NCI-H82 (cell line): ENCODE data around the gene APOB.

Source experiments
- DNase-seq: peaks from one replicate; lab custom pipeline; 2025; lab: John Stamatoyannopoulos, UW

Gene APOB

DNA sequence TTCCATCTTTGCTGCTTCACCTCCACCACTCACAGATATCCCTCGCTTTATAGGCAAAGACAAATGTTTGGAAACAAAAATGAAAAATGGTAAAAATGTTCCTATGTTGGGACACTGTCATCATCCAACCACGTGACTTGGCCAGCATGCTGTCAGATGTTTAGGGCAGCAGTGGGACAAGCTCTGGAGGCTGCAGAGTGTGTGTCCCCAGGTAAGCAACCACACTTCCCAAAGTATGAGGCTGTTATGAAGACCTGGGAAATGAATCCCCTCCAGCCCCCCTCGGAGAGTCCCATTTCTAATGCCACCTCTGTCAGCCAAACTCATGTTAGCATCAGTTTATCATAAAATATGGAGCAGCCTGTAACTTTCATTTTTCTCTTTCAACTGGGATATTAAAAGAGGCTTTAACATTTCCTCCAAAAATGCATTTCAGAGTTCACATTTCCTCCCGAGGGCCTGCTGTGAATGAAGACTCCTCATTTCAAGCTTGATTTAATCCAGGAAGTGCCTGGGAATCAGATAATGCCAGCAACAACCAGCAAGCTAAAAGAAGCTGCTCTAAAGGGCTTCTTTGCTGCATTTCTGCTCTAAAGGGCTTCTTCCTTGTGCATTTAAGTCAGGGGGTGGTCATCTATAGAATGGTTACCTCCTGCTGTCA, 66.2 kb downstream of the APOB start:
- no peak for DNase-seq

DNA sequence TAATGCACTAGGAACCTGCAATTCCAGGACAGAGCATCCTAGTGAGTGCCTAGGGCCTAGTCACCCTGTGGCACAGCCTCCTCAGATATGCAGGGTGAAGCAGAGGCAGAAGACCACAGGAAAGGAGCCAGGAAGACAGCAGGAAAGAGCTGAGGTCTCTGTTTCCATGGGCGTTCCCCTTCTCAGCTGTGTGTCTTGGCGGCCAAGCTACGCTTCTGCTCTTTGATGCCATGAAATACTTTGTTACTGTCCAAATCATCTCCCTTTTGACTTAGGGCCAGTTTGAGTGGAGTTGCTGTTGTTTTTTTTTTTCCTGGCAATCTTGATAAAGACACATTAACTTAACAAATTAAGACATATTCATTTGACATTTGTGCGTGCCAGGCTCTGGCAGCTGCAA, 67.3 kb downstream of the APOB start:
- no peak for DNase-seq

DNA sequence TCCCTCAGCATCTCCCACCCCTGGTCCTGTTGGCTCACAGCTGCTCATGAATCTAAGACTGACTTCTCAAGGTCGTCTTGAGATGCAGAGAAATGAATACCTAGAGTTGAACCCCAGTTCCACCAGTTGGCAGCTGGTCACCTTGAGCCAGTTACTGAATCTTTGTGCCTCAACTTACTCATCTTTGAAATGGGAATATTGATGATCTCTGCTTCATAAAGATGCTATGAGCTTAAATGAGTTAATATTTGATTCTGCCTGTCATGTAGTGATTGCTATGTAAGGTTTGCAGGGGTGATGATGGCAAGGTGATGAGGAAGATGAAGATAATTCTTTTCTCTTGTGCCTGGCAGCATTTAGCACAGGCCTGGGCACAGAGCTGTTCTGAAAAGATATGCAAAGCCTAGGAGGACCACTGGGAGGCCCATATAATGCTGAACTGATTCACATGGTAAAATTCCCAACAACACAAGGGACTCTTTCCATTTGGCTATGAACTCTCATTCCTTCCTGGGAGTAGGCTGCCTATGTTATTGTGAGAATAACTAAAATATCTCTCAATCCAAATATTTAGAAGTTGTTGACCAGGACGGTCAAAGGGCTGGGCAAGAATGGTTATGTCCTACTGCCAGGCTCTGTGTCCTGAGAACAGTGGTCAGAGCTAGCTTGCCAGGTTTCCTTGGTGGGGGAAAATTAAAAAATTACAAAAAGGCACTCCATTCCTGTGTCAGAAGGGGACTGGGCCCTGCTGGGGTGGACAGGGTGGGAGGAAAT, 70.9 kb downstream of the APOB start:
- no peak for DNase-seq

DNA sequence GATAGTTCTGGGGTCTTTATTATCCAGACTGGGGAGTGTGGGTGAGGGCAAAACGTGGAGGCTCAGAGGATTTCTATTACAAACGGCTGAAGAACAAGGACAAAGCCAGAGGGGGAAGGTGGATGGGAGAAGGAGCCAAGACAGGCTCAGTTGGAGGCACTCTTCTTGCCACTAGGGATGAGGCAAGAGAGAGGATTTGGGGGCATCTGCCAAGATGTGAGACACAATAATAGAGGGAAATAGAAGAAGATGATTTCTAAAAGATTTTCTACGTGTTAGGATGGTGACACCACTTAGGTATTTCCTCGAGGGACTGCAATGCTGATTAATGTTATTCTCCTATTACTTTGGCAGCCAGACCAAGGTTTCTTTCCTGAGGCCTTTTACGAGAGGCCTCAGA, 71.8 kb downstream of the APOB start:
- DNase-seq = no peak

DNA sequence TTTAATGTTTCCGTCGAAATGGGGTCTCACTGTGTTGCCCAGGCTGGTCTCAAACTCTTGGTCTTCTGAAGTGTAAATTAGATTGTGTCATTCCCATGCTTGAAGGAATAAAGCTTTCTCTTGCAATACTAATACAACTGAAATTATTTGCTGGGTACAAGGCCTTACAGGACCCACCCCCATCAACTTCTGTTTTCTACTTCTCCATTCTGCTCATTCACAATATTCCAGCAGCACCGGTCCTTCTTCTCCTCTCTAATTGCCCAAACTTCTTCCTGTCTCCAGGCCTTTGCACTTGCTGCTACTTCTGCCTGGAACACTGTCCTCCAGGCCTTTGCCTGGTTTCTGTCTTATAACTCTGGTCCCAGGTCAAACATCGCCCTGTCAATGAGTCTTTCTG, 73.8 kb downstream of the APOB start:
- DNase-seq = no peak

DNA sequence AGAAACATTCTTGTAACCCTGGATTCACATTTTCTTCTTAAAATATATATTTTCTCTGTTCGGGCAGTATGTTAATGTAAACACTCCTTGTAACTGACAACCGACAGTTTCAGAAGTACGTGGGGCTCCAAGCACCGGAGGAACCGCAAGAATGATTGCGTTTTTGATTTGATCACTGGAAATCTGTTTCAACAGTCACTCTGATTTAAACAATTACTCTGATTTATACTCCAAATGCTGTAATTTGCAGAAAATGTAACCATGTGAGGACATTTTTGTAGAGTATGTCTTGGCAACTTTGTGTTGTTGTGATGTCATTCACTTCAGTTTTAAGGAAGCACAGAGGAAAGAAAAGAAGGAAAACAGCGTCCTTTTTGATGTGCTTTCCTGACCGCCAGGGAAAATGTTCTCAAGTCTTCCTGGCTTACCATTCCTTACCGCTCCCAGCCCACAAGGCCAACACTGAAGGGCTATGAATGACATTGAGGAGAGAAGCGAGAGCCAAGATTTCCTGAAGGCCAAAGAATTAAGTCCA, 77.7 kb downstream of the APOB start:
- DNase-seq = no peak

DNA sequence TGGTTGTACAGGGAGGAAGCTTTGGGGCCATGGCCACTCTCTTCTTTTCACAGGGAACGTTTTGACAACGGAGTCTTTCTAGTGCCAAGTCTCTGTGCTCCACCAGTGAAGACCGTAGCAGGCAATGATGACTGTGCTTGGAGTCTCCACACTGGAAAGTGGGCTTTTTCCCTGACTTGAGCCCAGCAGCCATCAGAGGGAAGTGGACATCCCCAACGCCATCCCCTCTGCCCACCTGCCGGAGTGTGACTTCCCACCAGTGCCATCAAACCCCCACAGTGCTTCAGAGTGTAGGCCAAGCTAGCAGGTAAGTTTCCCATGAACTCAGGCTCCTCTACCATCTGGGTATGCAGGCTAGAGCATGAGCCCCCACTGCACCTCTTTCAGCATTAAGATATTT, 78.7 kb downstream of the APOB start:
- DNase-seq = no peak

DNA sequence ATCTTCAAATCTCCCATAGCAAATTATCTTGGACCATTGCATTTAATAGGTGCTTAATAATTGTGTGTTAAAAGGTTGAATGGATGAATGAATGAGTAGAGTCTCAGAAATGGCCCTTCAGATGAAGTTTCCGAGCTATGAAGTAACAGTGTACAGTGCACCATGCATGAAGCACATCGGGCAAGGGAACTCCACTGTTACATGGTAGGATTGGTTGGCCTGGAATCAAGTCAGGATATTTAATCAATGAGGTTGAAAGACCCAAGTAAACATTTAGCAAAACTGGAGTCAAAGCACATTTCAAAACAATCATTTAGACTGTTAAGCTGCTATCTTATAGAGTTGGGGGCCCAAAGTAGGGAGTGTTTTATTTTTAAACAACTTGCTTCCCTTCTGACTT, 80.0 kb downstream of the APOB start:
- no peak for DNase-seq

DNA sequence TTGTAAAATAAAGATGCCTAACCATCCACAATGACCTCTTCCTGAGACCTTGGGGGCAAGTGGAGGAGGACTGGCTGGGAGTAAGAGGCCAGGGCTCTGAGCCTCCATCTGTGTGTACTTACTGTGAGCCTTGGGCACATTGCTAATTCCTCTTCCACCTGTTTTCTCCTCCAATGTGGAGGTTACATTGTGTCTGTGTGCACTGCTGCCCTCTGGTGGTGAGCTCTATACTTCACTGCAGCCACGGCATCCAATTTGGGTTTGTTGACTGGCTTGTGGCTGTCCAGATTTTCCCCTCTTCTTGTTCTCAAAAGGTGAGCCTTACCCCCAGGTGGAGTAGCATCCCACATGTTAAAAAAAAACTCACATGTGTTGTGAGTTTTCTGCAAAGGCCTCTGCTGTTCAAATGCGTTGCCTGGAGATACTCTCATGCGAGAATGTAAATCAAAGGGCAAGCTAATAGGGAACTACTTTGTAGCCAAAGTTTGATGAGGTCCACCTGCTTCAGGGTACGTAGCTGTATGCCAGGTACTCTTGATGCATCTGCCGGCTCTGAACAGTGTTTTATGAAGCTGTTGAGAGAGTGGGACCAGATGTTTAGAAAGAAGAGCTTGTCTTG, 80.8 kb downstream of the APOB start:
- DNase-seq = peak; percentile 92

DNA sequence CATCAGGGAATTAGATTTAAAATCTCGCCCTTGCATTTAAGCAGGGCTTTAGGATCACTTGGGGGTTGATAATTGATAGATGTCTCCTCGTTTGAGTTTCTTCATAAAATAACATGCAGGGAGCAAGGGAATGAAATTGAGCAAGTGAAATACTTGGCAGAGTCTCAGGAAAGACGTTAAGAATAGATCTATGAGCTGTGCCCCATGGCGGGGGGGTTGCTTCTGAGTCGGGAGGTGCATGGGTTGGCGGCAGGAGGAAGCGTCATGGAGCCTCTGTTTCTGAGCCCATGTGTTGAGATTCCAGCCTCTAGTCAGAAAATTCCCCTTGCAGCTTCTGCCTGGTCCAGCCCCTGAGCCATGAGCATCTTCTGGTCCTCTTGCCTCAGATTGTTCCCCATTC, 82.0 kb downstream of the APOB start:
- DNase-seq = no peak

DNA sequence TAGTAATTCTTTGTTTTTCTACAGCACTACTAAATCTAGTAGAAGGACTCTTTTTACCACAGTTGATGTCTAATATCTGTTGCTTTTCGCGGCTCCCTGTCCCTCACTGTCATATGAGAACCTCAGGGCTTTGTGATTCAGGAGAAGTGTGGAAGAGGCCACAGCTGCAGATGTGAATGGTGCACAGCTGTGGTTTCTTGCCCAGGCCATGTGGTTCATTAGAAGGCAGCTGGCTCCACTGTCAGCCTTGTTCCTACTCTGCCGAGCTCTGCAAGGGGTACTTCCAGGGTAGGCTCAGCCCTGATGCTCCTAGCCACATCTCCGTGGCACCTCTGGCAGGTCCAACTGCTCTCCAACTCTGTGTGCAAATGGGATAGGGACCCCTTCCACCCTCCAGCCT, 83.9 kb downstream of the APOB start:
- DNase-seq = no peak

DNA sequence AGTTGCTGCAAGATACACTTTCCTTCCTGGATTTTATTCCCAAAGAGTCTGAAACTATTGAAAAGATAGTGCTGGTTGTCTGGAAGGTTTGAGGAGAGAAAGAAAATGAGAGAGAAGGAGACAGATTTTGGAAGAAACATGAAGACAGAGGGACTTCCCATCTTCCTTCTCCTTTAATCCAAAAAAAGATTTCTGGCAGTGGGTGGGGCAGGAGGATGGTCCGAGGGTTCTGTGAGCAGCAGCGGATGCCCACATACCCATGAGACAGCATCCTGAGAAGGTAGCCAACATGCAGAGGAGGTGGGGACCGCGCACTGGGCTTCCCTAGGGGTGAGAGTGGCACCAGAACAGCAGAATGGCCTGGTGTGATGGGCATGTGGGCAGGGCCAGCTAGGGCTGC, 84.6 kb downstream of the APOB start:
- no peak for DNase-seq

DNA sequence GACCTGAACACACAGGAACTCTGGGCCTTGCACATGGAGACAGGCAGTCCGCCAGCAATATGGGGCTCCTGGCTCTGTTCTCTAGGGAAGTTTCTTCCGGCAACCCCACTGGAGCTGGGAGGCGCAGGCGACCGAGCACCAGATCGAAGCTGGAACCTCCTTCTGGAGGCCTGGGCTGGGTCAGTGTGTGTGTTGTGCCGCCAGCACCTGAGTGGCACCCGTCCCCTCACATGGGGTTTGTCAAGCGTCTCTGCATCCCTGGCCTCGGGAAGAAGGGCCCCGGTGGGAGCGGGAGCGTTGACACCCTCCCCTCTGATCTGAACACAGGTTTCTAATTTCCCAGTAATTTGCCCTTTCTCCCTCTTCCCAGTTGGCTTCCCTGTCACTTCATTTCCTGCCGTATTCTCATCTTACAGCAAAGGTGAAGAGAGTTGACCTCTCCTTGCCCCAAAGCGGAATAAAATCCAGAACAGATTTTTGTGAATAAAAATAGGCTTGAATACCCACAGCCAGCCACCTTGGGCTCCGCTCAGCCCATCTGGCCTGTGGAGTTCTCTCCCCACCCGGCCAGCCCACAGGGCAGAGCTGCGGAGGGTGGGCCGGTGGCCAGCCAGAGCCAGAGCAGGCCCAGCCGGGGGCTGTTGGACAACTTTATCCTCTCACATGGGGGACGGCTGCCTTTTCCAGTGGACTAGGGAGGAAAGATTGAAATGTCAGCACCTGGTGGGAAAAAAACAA, 85.9 kb downstream of the APOB start:
- no peak for DNase-seq

DNA sequence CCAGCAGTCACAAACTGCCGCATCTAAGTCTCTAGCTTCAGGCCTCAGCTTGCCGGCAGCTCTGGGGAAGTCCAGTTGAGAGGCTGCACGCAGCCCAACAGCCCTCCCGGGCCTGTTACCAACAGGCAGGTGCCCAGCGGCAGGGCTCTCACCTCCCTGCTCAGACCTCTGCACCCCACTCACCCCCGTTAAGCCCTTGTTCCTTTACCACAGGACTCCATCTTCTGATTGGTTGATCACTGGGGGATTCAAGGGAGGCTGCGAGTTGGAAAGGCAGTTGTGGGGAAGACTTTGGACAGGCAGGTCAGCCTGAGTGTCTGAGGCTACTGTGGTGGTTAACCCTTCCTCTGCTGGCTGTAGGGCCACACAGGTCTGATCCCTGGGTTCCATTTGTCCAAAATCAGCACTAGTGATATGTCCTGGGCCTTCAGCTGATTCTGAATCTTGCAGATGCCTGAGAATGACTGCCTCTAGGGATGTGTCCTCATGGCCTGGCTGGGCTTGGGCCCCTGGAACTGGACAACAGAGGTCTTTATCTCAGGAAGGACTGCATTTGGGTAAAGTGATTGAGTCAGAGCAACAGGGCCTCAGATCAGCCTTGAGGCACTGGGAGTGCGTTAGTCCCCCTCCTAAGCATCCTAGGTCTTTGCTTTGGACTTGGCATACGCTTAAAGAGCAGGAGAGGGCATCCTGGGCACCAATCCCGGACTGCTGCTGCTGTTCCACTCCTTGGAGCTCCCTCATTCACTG, 88.4 kb downstream of the APOB start:
- DNase-seq = no peak

DNA sequence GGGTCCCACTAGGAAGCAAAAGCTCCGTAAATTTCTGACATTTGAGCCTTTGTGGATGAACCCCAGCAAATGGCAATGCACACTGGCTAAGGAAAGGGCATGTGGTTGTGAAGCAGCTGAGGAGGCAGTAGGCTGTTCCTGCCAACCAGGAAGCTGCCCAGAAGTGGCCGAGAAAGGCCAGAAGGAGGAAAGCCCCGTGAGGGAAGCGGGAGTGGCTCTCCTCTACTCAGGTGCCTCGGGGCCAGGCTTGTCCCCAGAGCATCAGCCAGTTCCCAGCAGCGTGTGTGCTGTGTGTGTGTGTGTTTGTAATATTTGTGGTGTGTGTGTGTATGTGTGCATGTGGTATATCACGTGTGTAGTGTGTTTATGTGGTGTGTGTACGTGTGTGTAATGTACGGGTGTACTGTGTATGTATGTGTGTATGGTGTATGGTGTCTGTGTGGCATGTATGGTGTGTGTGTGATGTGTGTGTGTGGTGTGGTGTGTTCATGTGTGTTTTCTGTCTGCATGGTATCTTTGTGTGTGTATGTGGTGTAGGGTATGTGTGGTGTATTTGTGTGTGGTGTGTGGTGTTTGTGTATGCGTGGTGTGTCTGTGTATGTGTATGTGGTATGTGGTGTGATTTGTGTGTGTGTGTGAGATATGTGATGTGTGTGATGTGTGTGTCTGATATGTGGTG, 90.6 kb downstream of the APOB start:
- no peak for DNase-seq
